ENCODE data around the gene TCTN1. TPM values are rescaled to one million over a fixed set of nuclear protein-coding genes. Genes with fewer than 3 reads are reported as not detected.
A peak's percentile ranks its signal among the peaks of the same experiment; 100 is the strongest.

Gene TCTN1
- total and polyA plus RNA-seq, 2 of the 4 experiments (the other 2 are of a cell fraction), result 11.7 to 18.8 TPM

DNA sequence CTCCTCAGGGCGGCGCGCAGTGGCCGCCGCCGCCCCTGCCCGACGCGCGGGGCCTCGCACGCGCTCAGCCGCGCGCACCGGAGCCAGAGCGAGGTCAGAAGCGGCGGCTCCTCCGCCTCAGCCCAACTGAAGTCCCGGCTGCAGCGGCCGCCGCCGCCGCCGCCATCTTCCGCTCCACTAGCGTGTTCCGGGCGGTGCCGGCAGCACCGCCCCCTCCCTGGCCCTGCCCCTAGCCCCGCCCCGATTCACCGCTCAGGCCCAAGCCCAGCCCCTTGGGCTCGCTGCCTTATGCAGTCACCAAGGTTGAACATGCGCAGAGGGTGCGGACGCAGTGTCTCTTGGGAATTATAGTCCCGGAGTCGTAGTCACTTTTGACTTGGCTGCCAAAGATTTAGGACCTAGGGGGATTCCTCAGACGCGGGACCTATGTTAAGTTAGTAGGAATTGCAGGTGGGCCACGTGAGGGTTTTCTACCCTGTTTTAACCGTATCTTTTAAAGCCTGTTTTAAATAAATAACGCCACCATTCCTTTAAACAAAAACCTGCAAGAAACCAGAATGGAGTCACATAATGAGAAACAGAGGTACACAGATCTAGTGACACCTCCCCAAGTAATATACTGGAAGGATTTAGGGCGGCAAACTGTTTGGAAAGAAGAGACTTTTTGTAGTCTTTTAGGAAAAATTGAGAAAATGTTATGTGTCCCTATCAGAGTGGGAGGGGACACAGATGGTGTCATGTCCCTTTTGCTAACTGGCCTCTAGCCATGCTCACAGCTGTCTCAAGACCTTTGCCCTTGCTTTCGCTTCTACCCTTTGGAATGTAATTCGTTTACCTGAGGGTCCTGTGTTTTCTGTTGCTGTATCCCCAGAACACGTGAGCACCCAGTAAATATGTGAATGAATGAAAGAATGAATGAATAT is 30.5 kb upstream of the TCTN1 start, which contains the start of gene PPTC7:
Gene PPTC7 (minus strand): TSS at position 182 of the 923 bp plus-strand sequence. CDS start 287 bp downstream, outside the sequence.
- Histone ChIP-seq H3K4me1 (ENCODE audit: control insufficient read depth, insufficient read depth, low read length) (peaks cover 13% of the 10 kb centered on the region), H3K9ac (ENCODE audit: low read depth, low read length) (peak within 1 kb of the TSS; percentile 77), H2AFZ (replicated peaks; ENCODE audit: low read length, poor library complexity) (peak within 1 kb of the TSS; percentile 93), H4K8ac (ENCODE audit: low read depth in 2 of 2, low read length in 2 of 2) (peak within 1 kb of the TSS; percentile 25 to 71), H4K20me1 (ENCODE audit: insufficient read depth, low read length) (peaks cover 30% of the 10 kb centered on the region), H3K4me2 (ENCODE audit: low read depth, low read length) (peak within 1 kb of the TSS; percentile 95), H3K23ac (ENCODE audit: low read depth, low read length) (peak within 1 kb of the TSS; percentile 98), H3K36me3 (ENCODE audit: control insufficient read depth, insufficient read depth, low read length) (no peaks in the 10 kb centered on the region), H2BK15ac (ENCODE audit: low read depth, low read length) (no peak within 1 kb of the TSS; the same call in 2 of the 3 replicates), H3K9me3 (ENCODE audit: control insufficient read depth, insufficient read depth, low read length) (no peaks in the 10 kb centered on the region), H3K79me1 (ENCODE audit: low read depth in 1 of 2, low read length in 2 of 2) (peaks cover 12 to 37% of the 10 kb centered on the region in 2 experiments; a peak in 3 of 4 replicates), H3K14ac (replicated peaks; ENCODE audit: low read depth, low read length) (peak within 1 kb of the TSS; percentile 92), H2BK120ac (ENCODE audit: low read depth, low read length) (no peak within 1 kb of the TSS), H2AK9ac (replicated peaks; ENCODE audit: low read depth, low read length, poor library complexity) (peak within 1 kb of the TSS; percentile 90), H3K56ac (ENCODE audit: extremely low read depth, insufficient read depth, low read length) (no peak within 1 kb of the TSS; the same call in 1 of the 2 replicates), H4K91ac (ENCODE audit: insufficient read depth, low read depth, low read length) (no peak within 1 kb of the TSS; the same call in 1 of the 2 replicates), H3K4me3 (ENCODE audit: insufficient read depth, low read depth, low read length) (peak within 1 kb of the TSS; percentile 85), H2AK5ac (ENCODE audit: low read depth, low read length) (peak within 1 kb of the TSS; percentile 14; the same call in 1 of the 2 replicates), H3K9me1 (ENCODE audit: insufficient read depth, low read length) (peaks cover 7% of the 10 kb centered on the region), H3K4ac (ENCODE audit: low read depth, low read length) (peak within 1 kb of the TSS; percentile 74), H2BK5ac (ENCODE audit: low read depth, low read length, poor library complexity, severe bottlenecking) (peak within 1 kb of the TSS; percentile 47), H3K27ac (ENCODE audit: insufficient read depth, low read length) (peak within 1 kb of the TSS; percentile 36), H2BK20ac (ENCODE audit: low read depth, low read length) (no peak within 1 kb of the TSS), H4K5ac (ENCODE audit: low read depth, low read length) (no peak within 1 kb of the TSS), H3K27me3 (ENCODE audit: control insufficient read depth, insufficient read depth, low read length) (no peaks in the 10 kb centered on the region), H3K18ac (ENCODE audit: low read depth, low read length) (no peak within 1 kb of the TSS)
- POLR2A ChIA-PET (ENCODE audit: unreplicated experiment), result no interaction called here
- in situ Hi-C loops (cut with MboI; ENCODE audit: low sequenced_read_pairs), result no loop called here
- CTCF ChIA-PET, result no interaction called here
- TF ChIP-seq NFE2L2 (IDR thresholded peaks at IDR 0.05; ENCODE audit: low read depth, low read length) (no peak), RCOR1 (IDR thresholded peaks at IDR 0.05; ENCODE audit: insufficient replicate concordance, low read length) (no peak), MXI1 (IDR thresholded peaks at IDR 0.05; ENCODE audit: borderline replicate concordance, low read depth, low read length) (peak; percentile 61; the same call in 1 of the 2 replicates), MAZ (IDR thresholded peaks at IDR 0.05; ENCODE audit: borderline replicate concordance, low read depth, low read length) (0 out of 2 replicates have a peak, but pooled peaks have one; percentile 19), CHD1 (IDR thresholded peaks at IDR 0.05; ENCODE audit: low read depth, low read length) (no peak), POLR2A (IDR thresholded peaks at IDR 0.05; ENCODE audit: low read depth, low read length) (peak; percentile 70), RAD21 (IDR thresholded peaks at IDR 0.05; ENCODE audit: low read length) (0 out of 2 replicates have a peak, but pooled peaks have one; percentile 1)
- no TSS peak for BruUV-seq (replicated peaks)
- peak; percentile 94 for DNase-seq
- intact Hi-C loops (cut with micrococcal nuclease), result loop anchor here (5.0 kb wide), 1 partner anchor 36 kb away; no protein-coding TSS in a partner anchor
- 1% methylated on average over 23 of the region's 52 CpGs; no CpG with 5 or more reads in 1 of the 2 experiments for WGBS, 2 experiments (ENCODE audit: extremely low coverage in 2 of 2, insufficient read length in 1 of 2)
- dilution Hi-C loops (cut with HindIII; ENCODE audit: low sequenced_read_pairs, unreplicated experiment), result no loop called here
- peak; percentile 99 for ATAC-seq (ENCODE audit: low read depth)

Data from IMR-90 (cell line).